A549 treated with AZD9567 at 1 μM for 4 hours (cell line): ENCODE data around the gene MAP3K15. TPM values are rescaled to one million over a fixed set of nuclear protein-coding genes. Genes with fewer than 3 reads are reported as not detected.

ENCODE experiments used
- total RNA-seq: library from RNA; stranded (reverse); fragments of 200-300 nt; extraction: Qiagen RNA extraction; gene quantifications from 5 replicates; pipeline ENCODE4 v1.2.3, GENCODE V29; 2022; ENCODE audit not compliant: insufficient read depth

Gene MAP3K15
- total RNA-seq = 1.8 to 2.3 TPM (median 2.1 TPM) in 5 replicates

GRCh38 chrX:19514791-19515614 is at the start of gene MAP3K15:
TSS of gene MAP3K15 (minus strand) at chrX:19515508. CDS start at chrX:19515261, 247 bp downstream.

DNA sequence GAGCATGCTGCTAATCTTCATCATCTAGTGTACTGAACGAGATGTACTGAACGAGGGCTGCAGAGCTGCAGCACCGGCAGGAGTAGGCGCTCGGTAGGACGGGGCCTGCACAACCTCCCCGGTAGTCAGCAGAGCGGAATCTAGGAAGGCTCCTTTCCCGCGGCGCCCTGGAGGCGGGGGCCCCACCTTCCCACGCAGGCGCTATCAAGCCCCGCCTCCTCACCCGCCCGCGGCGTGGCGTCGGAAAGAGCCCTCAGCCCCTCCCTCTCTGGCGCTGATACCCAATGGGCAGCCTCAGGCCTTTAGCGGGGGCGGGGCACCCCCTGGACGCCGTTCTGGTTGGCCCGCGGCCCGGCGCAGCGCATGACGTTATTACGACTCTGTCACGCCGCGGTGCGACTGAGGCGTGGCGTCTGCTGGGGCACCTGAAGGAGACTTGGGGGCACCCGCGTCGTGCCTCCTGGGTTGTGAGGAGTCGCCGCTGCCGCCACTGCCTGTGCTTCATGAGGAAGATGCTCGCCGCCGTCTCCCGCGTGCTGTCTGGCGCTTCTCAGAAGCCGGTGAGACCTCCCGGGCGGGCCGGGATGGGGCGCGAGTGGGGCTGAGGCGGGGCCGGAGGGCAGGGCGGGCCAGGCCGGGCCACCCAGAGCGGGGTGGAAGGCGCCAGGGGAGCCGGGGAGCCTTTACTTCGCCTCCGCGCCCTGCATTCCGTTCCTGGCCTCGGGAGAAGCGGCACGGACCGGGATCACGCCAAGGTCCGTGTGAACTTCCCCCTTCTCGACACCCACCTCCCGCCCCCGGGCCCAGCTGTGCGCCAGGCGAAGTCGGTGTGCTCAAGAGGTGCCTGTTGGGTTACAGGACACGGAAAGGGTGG is 171.5 kb downstream of the MAP3K15 start, which contains the start of gene PDHA1:
Gene PDHA1 (plus strand): TSS at position 393 of the 874 bp plus-strand sequence. CDS start 111 bp downstream, at position 504.

Other genes starting within 250 kb of the MAP3K15 start
- 240 to 305 TPM (median 296 TPM) in 5 replicates for gene PDHA1, start 171.6 kb downstream of the MAP3K15 start, total RNA-seq